Breast epithelium (tissue), 3 donors: ENCODE results near the gene LZTFL1.

Source experiments
- POLR2A ChIP-seq: fragments of 450-650 bp; IDR thresholded peaks from one replicate; pipeline ENCODE4 v1.6.1; 2016; ENCODE audit warnings: antibody characterized with exemption, mild to moderate bottlenecking, moderate library complexity
- POLR2AphosphoS5 ChIP-seq, 3 donors: sonication (generic); formaldehyde crosslinking; IDR thresholded peaks; one replicate each; pipeline ENCODE4 v1.6.1; 2017; ENCODE audit warnings: antibody characterized with exemption in 3 of 3
- TF ChIP-seq, protein P1 (sequence below), 3 donors: fragments of 450-650 bp; IDR thresholded peaks; one replicate each; pipeline ENCODE4 v1.5.1; 2016 to 2017; ENCODE audit warnings: antibody characterized with exemption in 3 of 3, mild to moderate bottlenecking in 3 of 3, moderate library complexity in 3 of 3

DNA sequence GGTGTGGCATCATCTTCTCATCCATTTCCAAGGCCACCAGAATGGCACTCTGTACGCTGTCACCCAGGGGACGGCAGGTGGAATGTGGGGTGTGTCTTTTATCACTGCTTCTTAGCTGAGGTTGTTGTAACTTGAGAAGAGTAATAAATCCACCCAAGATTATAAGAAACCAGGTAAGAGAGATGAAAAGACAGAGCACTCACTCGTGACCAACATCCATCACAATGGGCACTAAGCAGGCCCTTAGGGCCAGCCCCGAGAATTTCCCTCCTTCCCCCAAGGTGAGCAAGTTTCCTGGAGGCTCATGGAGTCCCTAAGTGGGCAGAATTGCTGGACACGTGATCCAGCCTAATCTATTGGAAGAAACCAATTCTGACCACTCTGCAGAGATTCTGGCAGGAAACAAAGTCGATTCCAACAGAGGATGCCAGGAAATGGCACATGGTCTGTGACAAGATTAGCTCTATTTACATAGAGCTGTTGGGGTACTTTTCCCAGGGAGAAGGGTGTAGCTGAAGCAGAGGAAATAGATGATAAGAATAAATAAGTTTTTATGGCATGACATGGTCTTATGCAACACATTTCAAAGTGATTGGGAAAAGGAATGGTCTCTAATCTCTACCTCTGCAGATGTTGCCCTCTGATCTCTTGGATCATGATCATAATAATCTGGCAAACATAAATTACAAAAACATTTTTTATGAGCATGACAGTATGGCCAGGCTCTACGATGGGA, 68.0 kb downstream of the LZTFL1 start:
- TF ChIP-seq, protein P1, sequence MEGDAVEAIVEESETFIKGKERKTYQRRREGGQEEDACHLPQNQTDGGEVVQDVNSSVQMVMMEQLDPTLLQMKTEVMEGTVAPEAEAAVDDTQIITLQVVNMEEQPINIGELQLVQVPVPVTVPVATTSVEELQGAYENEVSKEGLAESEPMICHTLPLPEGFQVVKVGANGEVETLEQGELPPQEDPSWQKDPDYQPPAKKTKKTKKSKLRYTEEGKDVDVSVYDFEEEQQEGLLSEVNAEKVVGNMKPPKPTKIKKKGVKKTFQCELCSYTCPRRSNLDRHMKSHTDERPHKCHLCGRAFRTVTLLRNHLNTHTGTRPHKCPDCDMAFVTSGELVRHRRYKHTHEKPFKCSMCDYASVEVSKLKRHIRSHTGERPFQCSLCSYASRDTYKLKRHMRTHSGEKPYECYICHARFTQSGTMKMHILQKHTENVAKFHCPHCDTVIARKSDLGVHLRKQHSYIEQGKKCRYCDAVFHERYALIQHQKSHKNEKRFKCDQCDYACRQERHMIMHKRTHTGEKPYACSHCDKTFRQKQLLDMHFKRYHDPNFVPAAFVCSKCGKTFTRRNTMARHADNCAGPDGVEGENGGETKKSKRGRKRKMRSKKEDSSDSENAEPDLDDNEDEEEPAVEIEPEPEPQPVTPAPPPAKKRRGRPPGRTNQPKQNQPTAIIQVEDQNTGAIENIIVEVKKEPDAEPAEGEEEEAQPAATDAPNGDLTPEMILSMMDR (IDR thresholded peaks at IDR 0.05) = no peak
- TF ChIP-seq POLR2A (no peak), POLR2AphosphoS5 (IDR thresholded peaks at IDR 0.05) (no peak)
